ENCODE results near the gene NRIP1. TPM values are rescaled to one million over a fixed set of nuclear protein-coding genes. Genes with fewer than 3 reads are reported as not detected.

NRIP1 gene
- total and polyA plus RNA-seq, 2 donors (not counting 3 experiments of a cell fraction or from before 2014, with no cell fraction given) = 2.8 to 24.0 TPM

DNA sequence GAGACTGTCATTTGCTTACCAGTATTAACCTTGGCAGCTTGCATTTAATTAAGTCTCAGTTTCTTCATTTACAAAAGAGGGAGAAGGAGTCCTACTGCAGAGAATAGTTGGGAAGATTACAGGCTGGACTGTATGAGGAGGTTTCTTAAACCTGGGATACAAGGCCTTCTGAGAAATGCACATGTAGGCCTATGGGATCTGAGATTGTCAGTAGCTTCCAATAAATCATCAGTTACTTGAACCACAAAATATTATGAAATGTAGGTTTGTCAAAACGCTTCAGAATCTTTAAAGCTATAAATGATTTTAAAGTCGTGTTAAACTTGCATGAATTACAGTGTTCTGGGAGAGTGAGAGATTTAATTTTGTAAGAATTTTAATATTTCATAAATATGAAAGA is 69.6 kb downstream of the NRIP1 start:
- TF ChIP-seq, protein P1, sequence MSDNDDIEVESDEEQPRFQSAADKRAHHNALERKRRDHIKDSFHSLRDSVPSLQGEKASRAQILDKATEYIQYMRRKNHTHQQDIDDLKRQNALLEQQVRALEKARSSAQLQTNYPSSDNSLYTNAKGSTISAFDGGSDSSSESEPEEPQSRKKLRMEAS (IDR thresholded peaks at IDR 0.05; ENCODE audit: insufficient read depth, insufficient read length) = no peak
- TF ChIP-seq EZH2 (IDR thresholded peaks at IDR 0.05; ENCODE audit: borderline replicate concordance, low read depth, low read length, severe bottlenecking) (no peak), MYC (IDR thresholded peaks at IDR 0.05; ENCODE audit: low read depth, low read length) (no peak), GATA2 (IDR thresholded peaks at IDR 0.05; ENCODE audit: insufficient read depth, insufficient read length, low read depth, low read length) (no peak), POLR2A (IDR thresholded peaks at IDR 0.05; ENCODE audit: low read depth, low read length) (no peak), FOS (IDR thresholded peaks at IDR 0.05; ENCODE audit: borderline replicate concordance, insufficient read depth, low read length) (no peak)
- DNase-seq (ENCODE audit: low read depth, low spot score) (no peak), FAIRE-seq (no peak)
- POLR2A ChIA-PET = interaction anchor here (0.6 kb wide), 1 partner anchor 262 kb away, joined by 3 read pairs; no protein-coding TSS in a partner anchor
- Histone ChIP-seq H3K4me3 (replicated peaks in 1 of 3; ENCODE audit: insufficient read depth in 1 of 3, low read depth in 1 of 3, low read length in 3 of 3) (no peak overlapping the region), H3K36me3 (ENCODE audit: control insufficient read depth in 2 of 2, extremely low read depth in 1 of 2, insufficient read depth in 2 of 2, low read length in 2 of 2) (no peaks in the 10 kb centered on the region), H3K9me3 (replicated peaks; ENCODE audit: control insufficient read depth, insufficient read depth, low read length) (no peaks in the 10 kb centered on the region), H4K20me1 (replicated peaks; ENCODE audit: control insufficient read depth, extremely low read depth, insufficient read depth, low read length) (peaks cover 2% of the 10 kb centered on the region), H2AFZ (ENCODE audit: low read depth, low read length) (no peak overlapping the region), H3K4me1 (ENCODE audit: control insufficient read depth, extremely low read depth, insufficient read depth, low read length) (peaks cover 10% of the 10 kb centered on the region), H3K79me2 (ENCODE audit: control insufficient read depth, insufficient read depth, low read length) (peaks cover 77% of the 10 kb centered on the region), H3K9me1 (replicated peaks; ENCODE audit: control insufficient read depth, extremely low read depth, insufficient read depth, low read length) (no peaks in the 10 kb centered on the region), H3K9ac (replicated peaks; ENCODE audit: extremely low read depth, insufficient read depth, low read length) (no peak overlapping the region), H3K4me2 (ENCODE audit: insufficient read depth, low read length) (no peak overlapping the region), H3K27me3 (ENCODE audit: control insufficient read depth in 2 of 2, insufficient read depth in 2 of 2, low read length in 2 of 2) (no peaks in the 10 kb centered on the region), H3K27ac (ENCODE audit: insufficient read depth, low read depth, low read length) (no peak overlapping the region)
- dilution Hi-C loops (cut with MboI; ENCODE audit: extremely low pct_ligation_motif_present, low sequenced_read_pairs) (no loop called here), intact Hi-C loops (cut with micrococcal nuclease) (no loop called here)
- no TSS peak for BruUV-seq (replicated peaks)
- CTCF ChIA-PET = interaction anchor here (1.0 to 1.5 kb wide), 5 partner anchors 12 to 131 kb away, joined by 3 to 7 read pairs (median 4); no protein-coding TSS in a partner anchor

DNA sequence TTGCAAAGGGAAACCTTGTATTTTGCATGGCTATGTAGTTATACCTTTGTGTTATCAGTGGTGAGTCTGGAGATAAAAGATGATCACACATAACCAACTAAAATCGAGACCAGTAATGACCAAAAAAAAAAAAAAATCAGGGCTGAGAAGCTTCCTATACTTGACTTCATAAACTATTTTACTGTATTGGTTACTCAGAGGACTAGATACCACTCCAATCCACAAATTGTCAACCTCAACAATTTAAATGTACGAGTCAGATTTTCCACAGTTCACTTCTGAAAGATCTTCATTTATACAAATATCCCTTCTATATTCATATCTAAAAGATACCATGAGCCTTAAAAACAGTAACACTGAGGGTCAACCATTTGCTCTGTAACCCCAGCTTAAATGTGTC is 71.7 kb downstream of the NRIP1 start:
- H3K4me2 ChIP-seq (ENCODE audit: insufficient read depth, low read length) = no peak overlapping the region
- peaks cover 10% of the 10 kb centered on the region for H3K4me1 ChIP-seq (ENCODE audit: control insufficient read depth, extremely low read depth, insufficient read depth, low read length)
- peaks cover 71% of the 10 kb centered on the region for H3K79me2 ChIP-seq (ENCODE audit: control insufficient read depth, insufficient read depth, low read length)
- POLR2A ChIA-PET = no interaction called here
- no peak overlapping the region for H3K27ac ChIP-seq (ENCODE audit: insufficient read depth, low read depth, low read length)
- no peaks in the 10 kb centered on the region for H3K27me3 ChIP-seq (ENCODE audit: control insufficient read depth in 2 of 2, insufficient read depth in 2 of 2, low read length in 2 of 2)
- H3K9me3 ChIP-seq (replicated peaks; ENCODE audit: control insufficient read depth, insufficient read depth, low read length) = no peaks in the 10 kb centered on the region
- no peak overlapping the region for H3K9ac ChIP-seq (replicated peaks; ENCODE audit: extremely low read depth, insufficient read depth, low read length)
- DNase-seq (ENCODE audit: low read depth, low spot score) (no peak), FAIRE-seq (no peak)
- CTCF ChIA-PET = no interaction called here
- no peaks in the 10 kb centered on the region for H4K20me1 ChIP-seq (replicated peaks; ENCODE audit: control insufficient read depth, extremely low read depth, insufficient read depth, low read length)
- TF ChIP-seq JUN (IDR thresholded peaks at IDR 0.05; ENCODE audit: borderline replicate concordance, insufficient read depth, insufficient read length, low read depth) (no peak), GATA2 (IDR thresholded peaks at IDR 0.05; ENCODE audit: insufficient read depth, insufficient read length, low read depth, low read length) (no peak), MYC (IDR thresholded peaks at IDR 0.05; ENCODE audit: low read depth, low read length) (no peak), POLR2A (IDR thresholded peaks at IDR 0.05; ENCODE audit: low read depth, low read length) (no peak), EZH2 (IDR thresholded peaks at IDR 0.05; ENCODE audit: borderline replicate concordance, low read depth, low read length, severe bottlenecking) (no peak), FOS (IDR thresholded peaks at IDR 0.05; ENCODE audit: borderline replicate concordance, insufficient read depth, low read length) (no peak), POLR2AphosphoS5 (IDR thresholded peaks at IDR 0.05; ENCODE audit: insufficient read depth, low read depth, low read length) (no peak)
- TF ChIP-seq, protein P1 (IDR thresholded peaks at IDR 0.05; ENCODE audit: insufficient read depth, insufficient read length) = no peak
- TF ChIP-seq, protein P2, sequence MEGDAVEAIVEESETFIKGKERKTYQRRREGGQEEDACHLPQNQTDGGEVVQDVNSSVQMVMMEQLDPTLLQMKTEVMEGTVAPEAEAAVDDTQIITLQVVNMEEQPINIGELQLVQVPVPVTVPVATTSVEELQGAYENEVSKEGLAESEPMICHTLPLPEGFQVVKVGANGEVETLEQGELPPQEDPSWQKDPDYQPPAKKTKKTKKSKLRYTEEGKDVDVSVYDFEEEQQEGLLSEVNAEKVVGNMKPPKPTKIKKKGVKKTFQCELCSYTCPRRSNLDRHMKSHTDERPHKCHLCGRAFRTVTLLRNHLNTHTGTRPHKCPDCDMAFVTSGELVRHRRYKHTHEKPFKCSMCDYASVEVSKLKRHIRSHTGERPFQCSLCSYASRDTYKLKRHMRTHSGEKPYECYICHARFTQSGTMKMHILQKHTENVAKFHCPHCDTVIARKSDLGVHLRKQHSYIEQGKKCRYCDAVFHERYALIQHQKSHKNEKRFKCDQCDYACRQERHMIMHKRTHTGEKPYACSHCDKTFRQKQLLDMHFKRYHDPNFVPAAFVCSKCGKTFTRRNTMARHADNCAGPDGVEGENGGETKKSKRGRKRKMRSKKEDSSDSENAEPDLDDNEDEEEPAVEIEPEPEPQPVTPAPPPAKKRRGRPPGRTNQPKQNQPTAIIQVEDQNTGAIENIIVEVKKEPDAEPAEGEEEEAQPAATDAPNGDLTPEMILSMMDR (IDR thresholded peaks at IDR 0.05; ENCODE audit: extremely low read depth in 1 of 2, insufficient read depth in 1 of 2, low read depth in 1 of 2, low read length in 2 of 2) = no peak
- no peak overlapping the region for H3K4me3 ChIP-seq (replicated peaks in 1 of 3; ENCODE audit: insufficient read depth in 1 of 3, low read depth in 1 of 3, low read length in 3 of 3)
- intact Hi-C loops (cut with micrococcal nuclease) (no loop called here), dilution Hi-C loops (cut with MboI; ENCODE audit: extremely low pct_ligation_motif_present, low sequenced_read_pairs) (no loop called here)
- no TSS peak for BruUV-seq (replicated peaks)
- H3K9me1 ChIP-seq (replicated peaks; ENCODE audit: control insufficient read depth, extremely low read depth, insufficient read depth, low read length) = no peaks in the 10 kb centered on the region
- no peak overlapping the region for H2AFZ ChIP-seq (ENCODE audit: low read depth, low read length)
- H3K36me3 ChIP-seq (ENCODE audit: control insufficient read depth in 2 of 2, extremely low read depth in 1 of 2, insufficient read depth in 2 of 2, low read length in 2 of 2) = peaks cover 0 to 3% of the 10 kb centered on the region in 2 experiments

Data from endothelial cell of umbilical vein (primary cell).